Jurkat, Clone E6-1 (cell line): ENCODE measurements around the gene GRM2.

Experiments used
- DNase-seq: peaks from one replicate; pipeline ENCODE4 v3.0.0-alpha.2; 2011; ENCODE audit warnings: low read depth, low spot score
- H3K4me3 ChIP-seq: 2 replicates; pipeline ENCODE4 v1.5.1; 2011; ENCODE audit warnings: mild to moderate bottlenecking, low read length, control low read depth, moderate library complexity

The GRM2 gene

DNA sequence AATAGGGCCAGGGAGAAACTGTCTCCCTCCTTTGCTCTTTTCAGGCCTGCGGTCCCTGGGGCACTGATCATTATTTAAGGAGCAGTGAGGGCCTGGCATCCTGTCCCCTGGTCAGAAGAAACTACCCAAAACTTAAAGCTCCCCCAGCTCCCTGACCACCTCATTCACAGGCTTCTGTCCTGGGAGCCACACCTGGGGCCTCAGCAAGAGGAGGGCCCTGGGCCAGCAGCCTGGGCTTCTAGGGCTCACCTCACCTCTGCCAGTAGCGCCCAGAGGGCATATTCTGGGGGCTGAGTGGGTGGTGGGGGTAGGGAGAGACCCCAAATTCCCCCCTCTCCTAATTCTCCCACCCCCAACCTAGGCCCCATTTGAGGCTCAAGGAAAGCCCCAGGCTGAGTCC is 4.7 kb upstream of the GRM2 start:
- no peak for DNase-seq
- no peak overlapping the region for H3K4me3 ChIP-seq

DNA sequence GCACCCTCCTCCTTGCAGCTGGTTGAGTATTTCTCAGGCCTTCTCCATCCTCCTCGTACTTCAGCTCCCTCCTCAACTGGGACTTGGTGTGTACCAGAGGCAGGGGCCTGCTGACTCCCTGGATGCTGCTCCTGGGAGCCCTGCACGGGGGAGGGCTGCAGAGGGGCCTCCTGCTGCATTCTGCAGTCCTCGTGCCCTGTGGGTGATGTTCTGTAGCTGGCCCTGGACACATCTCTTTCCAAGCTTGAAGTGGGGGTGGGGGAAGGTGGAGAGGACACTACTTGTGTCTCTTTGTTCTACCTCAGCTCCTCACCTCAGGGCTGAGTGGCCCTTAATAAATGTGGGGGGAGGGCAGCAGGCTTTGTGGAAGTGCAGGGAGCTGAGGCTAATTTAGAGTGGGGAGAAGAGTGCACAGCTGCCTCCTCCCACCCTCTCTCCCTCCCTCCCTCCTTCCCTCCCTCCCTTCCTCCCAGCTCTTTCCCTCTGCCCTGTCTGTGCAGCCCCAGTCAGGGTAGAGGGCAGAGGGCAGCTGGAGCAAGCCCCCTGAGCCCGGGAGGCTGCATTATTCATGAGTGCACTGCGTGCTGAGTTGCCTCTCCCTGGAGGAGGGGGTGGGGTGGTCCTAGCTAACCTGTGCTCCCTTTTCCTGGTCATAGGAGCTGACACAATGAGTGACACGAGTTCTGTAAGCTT is 3.7 kb upstream of the GRM2 start:
- DNase-seq: no peak
- H3K4me3 ChIP-seq: no peak overlapping the region

DNA sequence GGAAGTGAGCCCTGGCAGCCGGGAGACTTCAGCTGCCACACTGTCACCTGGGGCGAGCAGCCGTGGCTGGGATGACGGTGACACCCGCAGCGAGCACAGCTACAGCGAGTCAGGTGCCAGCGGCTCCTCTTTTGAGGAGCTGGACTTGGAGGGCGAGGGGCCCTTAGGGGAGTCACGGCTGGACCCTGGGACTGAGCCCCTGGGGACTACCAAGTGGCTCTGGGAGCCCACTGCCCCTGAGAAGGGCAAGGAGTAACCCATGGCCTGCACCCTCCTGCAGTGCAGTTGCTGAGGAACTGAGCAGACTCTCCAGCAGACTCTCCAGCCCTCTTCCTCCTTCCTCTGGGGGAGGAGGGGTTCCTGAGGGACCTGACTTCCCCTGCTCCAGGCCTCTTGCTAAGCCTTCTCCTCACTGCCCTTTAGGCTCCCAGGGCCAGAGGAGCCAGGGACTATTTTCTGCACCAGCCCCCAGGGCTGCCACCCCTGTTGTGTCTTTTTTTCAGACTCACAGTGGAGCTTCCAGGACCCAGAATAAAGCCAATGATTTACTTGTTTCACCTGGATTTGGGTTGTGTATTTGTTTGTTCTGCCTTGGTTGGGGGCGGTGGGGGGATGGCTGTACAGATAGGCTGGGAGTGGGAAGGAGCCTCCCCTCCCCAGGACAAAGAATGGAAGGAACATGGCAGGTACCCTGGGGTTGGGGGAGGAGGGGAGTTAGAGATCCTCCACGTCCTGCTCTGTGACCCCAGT is 2.9 kb upstream of the GRM2 start:
- H3K4me3 ChIP-seq: no peak overlapping the region
- DNase-seq: no peak

DNA sequence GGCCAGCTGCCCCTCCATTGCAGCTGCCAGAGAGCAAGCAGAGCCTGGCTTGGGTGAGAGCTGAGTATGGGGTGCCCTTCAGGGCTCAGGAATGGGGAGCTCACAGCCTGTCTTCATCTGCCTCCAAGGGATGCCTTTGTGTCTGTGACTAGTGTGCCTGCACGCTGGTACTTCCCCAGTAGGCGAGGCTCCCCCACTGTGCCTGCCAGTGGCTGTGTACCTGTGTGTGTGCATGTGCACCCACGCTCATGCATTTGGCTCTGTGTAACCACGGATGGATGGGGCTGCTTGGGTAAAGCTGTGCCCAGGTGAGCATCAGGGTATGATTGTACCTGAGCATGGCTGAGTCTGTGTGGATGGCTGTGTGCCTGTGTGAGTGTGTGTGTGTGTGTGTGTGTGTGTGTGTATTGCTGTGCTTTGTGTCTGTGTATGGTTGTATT is 2.3 kb upstream of the GRM2 start:
- no peak overlapping the region for H3K4me3 ChIP-seq
- no peak for DNase-seq

DNA sequence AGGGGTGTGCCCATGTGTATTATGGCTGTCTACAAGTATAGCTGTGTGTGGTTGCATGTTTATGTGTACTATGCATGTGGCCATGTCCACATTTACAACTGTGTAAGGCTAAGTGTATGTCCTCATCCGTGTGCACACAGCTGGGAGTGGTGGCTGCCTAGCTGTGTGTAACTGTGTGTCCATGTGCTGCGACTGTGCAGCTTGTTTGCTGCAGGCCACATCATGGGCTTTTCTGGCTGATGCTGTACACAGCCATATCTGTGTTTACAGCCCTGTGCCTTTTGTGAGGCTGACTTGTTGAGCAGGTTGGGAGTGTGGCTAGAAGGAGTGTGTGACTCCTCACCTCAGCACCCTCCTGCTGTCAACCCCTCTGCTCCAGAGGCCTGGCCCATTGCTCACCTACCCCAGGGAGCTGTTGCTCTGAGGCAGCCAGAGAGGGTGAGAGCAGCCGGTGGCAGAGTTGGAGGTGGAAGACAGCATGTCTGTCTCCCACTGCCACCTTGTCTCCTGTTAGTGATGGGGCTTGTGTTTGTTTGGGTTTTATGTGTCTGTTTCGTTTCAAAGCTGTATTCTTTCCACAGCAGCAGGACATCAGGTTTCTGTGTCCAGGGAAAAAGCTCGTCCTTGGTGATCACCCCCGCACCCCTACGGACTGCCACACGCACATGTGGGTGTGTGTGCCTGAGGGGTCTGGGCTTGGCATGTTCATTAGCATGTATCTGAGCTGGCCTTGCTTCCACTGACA is 1.4 kb upstream of the GRM2 start:
- no peak for DNase-seq
- no peak overlapping the region for H3K4me3 ChIP-seq

DNA sequence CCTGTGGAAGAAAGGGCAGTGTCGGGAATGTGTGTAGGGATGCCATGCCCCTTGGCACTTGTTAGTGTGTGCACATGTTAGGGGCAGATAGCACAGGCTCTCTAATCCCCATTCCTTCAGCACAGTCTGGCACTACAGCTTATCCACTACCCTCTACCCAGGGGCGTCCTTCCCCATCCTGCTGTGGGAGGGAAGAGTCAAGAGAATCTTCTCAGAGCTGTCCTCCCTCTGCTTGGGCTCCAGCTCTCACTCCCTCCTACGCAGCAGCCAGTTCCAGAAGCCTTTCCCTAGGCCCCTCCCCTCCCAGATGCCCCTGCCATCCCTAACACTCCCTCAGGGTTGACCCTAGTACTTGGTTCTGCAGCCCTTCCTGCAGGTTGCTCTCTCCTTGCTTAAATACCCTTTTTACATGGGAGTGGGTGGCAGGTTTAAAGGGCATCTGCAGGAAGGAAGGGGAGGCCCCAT is 815 bp upstream of the GRM2 start:
- H3K4me3 ChIP-seq: no peak overlapping the region
- no peak for DNase-seq

DNA sequence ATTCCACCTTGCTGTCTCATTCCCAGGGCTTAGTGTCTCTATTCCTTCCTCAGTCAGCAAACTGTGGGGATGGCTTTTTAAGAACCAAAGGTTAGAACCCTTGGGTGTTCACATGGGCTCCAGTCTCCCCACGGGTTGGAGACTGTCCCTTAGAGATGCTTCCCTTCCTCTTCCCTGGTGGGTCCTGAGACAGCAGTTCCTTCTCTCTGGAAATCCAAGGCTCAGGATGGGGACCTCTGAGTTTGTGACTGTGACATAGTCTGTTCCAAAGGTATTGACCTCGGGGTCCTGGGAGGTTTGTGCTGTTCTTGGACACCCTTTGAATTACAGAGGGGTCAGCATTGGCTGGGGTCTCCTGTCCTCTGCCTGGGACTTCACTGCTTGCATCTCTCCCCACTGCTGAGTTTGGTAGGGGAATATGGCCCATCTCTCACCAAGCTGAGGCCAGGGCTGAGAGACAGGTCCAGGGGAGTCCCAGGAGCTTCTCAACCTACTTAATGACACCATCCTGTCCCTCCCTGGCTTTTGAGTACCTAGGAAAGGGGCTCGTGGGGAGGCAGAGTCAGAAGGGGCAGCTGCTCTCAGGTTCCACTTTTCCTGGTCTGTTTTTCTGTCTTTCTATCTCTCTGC is 1.5 kb downstream of the GRM2 start:
- DNase-seq: no peak
- H3K4me3 ChIP-seq: no peak overlapping the region

DNA sequence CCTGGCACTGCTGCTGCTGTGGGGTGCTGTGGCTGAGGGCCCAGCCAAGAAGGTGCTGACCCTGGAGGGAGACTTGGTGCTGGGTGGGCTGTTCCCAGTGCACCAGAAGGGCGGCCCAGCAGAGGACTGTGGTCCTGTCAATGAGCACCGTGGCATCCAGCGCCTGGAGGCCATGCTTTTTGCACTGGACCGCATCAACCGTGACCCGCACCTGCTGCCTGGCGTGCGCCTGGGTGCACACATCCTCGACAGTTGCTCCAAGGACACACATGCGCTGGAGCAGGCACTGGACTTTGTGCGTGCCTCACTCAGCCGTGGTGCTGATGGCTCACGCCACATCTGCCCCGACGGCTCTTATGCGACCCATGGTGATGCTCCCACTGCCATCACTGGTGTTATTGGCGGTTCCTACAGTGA is 2.1 kb downstream of the GRM2 start:
- DNase-seq: no peak

DNA sequence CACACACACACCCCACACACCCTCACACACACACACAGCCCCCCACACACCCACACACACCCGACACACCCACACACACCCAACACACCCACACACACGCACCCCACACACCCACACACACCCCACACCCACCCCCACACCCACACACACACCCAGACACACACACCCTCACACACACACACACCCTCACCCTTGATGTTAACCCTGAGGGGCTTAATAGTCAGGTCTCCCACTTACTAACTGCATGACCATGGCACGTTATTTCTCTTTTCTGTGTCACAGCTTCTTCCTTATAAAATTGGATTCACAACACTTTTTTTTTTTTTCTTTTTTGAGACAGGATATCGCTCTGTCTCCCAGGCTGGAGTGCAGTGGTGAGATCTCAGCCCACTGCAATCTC is 2.8 kb downstream of the GRM2 start:
- H3K4me3 ChIP-seq: no peak overlapping the region
- DNase-seq: no peak

More for the DNA sequence above, 2.1 kb downstream of the GRM2 start:
- no peak overlapping the region for H3K4me3 ChIP-seq

DNA sequence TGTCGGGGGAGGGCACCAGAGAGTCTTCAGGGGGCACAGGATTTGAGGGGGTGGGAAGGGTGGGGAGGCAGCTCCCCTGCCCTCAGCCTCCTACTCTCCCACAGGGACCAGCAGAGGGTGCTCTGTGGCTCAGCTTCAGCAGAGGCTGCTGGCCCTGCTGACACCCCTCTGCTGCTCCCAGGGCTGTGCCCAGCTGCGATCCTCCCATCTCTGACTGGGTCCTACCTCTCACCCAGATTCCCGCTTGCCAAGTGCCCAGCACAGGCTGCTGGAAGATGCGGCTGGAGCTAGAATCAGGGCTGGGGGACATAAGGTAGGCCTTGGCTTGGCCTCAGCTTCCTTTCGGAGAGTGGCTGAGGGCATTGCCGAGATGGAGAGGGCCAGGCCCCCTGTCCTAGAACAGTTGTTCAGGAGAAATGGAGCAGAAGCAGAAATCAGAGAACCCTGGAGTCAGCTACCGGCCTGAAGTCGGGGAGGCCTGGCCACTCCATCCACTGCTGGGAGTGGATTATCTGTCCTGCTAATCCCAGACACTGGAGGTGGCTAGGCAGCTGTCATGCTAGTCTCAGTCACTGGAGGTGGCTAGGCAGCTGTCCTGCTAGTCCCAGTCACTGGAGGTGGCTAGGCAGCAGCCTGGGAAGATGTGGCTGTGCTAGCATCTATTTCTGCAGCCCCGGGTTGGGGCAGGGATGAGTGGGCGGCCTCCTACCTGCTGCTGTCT is 3.9 kb downstream of the GRM2 start:
- no peak overlapping the region for H3K4me3 ChIP-seq

DNA sequence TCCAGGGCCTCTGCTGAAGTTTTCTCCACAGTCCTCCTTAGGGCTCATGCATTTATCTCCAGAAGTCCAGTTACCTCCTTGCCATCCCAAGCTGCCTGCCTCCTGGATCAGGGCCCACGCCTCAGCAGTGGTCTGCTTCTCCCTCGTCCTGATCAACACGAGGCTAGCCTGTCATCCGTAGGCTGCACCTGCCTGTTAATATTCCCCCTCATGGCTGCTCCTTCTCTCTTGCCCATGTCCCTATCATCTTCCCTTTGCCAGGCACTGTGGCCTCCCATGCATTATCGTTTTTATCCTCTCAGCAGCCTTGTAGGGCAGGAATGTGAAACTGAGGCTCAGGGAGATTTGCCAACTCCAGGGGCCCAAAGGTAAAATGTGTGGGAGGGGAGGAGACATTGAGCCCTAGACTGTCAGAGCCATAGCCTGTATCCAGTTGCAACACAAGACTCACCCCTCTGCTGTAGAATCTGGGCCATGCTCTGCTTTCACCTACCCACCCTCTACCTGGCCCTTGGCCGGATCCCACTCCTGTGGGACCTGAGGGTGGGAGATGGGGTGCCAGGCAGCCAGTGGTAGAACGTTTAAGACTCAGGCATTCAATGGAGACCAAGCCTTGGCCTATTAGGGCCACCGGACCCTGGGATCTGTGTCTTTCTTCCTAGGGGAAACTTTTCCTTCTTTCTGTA is 4.6 kb downstream of the GRM2 start:
- no peak for DNase-seq

More for the DNA sequence above, 3.9 kb downstream of the GRM2 start:
- no peak for DNase-seq

DNA sequence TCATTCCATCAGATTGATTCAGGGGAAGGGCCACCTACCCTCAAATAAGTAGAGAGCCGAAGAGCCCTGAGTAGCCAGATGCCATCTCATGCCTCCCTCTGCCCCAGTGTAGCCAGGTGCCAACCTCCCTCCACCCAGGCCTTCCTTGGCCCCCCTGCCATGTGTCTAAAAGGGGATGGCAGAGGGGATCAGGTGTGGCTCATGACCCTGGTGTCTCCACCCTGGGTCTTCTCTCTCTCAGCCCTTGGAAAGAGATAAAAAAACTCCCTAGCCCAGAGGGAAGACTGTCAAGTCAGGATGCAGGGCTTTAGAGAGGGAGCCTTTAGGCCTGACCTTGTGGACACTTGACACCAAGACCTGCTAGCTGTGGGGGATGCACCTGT is 5.2 kb downstream of the GRM2 start:
- DNase-seq: no peak
- H3K4me3 ChIP-seq: no peak overlapping the region

More for the DNA sequence above, 4.6 kb downstream of the GRM2 start:
- H3K4me3 ChIP-seq: no peak overlapping the region

DNA sequence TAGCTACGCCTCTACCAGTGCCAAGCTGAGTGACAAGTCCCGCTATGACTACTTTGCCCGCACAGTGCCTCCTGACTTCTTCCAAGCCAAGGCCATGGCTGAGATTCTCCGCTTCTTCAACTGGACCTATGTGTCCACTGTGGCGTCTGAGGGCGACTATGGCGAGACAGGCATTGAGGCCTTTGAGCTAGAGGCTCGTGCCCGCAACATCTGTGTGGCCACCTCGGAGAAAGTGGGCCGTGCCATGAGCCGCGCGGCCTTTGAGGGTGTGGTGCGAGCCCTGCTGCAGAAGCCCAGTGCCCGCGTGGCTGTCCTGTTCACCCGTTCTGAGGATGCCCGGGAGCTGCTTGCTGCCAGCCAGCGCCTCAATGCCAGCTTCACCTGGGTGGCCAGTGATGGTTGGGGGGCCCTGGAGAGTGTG is 5.7 kb downstream of the GRM2 start:
- no peak for DNase-seq
- H3K4me3 ChIP-seq: no peak overlapping the region

DNA sequence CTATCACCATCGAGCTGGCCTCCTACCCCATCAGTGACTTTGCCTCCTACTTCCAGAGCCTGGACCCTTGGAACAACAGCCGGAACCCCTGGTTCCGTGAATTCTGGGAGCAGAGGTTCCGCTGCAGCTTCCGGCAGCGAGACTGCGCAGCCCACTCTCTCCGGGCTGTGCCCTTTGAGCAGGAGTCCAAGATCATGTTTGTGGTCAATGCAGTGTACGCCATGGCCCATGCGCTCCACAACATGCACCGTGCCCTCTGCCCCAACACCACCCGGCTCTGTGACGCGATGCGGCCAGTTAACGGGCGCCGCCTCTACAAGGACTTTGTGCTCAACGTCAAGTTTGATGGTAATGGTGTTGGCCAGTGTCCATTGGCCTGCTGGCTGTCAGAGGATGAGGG is 6.1 kb downstream of the GRM2 start:
- H3K4me3 ChIP-seq: no peak overlapping the region
- DNase-seq: no peak

DNA sequence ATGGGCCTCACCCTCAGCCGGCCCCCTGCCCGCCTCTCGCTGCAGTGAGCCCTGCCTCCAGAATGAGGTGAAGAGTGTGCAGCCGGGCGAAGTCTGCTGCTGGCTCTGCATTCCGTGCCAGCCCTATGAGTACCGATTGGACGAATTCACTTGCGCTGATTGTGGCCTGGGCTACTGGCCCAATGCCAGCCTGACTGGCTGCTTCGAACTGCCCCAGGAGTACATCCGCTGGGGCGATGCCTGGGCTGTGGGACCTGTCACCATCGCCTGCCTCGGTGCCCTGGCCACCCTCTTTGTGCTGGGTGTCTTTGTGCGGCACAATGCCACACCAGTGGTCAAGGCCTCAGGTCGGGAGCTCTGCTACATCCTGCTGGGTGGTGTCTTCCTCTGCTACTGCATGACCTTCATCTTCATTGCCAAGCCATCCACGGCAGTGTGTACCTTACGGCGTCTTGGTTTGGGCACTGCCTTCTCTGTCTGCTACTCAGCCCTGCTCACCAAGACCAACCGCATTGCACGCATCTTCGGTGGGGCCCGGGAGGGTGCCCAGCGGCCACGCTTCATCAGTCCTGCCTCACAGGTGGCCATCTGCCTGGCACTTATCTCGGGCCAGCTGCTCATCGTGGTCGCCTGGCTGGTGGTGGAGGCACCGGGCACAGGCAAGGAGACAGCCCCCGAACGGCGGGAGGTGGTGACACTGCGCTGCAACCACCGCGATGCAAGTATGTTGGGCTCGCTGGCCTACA is 8.5 kb downstream of the GRM2 start:
- DNase-seq: no peak
- no peak overlapping the region for H3K4me3 ChIP-seq

DNA sequence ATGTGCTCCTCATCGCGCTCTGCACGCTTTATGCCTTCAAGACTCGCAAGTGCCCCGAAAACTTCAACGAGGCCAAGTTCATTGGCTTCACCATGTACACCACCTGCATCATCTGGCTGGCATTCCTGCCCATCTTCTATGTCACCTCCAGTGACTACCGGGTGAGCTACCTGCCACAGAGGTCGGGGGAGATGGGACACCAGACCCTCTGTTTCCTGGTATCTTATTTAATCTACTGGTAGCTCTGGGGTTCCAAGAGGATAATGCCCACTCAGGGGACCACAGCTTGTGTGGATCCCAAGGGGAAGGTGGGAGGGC is 9.1 kb downstream of the GRM2 start:
- H3K4me3 ChIP-seq: no peak overlapping the region
- no peak for DNase-seq

DNA sequence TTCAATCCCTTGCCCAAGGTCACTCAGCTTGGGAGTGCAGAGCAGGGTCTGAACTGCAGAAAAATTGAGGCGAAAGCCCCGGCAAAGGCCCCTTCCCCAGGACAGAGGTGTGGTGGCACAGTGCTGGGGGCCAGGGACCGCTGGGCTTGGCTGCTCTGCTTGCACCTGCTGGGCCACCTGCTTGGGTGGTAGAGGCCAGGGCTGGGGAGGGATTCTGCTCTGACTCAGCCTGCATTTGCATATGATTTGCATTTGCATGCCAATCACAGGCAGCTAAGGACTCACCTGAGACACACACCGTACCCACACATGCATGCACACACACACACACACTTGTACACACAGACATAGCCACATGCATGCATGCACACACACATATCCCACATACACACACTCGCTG is 9.9 kb downstream of the GRM2 start:
- DNase-seq: no peak
- no peak overlapping the region for H3K4me3 ChIP-seq

DNA sequence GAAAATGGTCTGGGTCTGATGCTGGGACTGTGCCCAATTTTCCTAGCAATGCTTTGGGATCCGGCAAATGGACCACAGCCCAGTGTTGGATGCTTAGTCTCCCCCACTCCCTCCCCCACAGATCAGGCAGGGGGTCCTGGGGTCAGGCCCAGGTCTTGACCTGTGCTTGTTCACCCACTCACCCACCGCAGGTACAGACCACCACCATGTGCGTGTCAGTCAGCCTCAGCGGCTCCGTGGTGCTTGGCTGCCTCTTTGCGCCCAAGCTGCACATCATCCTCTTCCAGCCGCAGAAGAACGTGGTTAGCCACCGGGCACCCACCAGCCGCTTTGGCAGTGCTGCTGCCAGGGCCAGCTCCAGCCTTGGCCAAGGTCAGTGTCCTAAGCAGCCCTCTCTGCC is 10.6 kb downstream of the GRM2 start:
- DNase-seq: no peak
- H3K4me3 ChIP-seq: no peak overlapping the region
